Duodenal mucosa (tissue), 2 donors: ENCODE data around the gene FN3K.

Source experiments
- H3K27ac ChIP-seq: one replicate; pipeline ENCODE4 v1.7.0; 2013; ENCODE audit warnings: low read depth, low read length
- H3K27me3 ChIP-seq, 2 donors: one replicate each; pipeline ENCODE4 v1.7.0; 2013; ENCODE audit warnings: low read length in 2 of 2, control low read depth in 1 of 2; ENCODE audit not compliant: insufficient read depth in 2 of 2, control insufficient read depth in 1 of 2
- H3K36me3 ChIP-seq, 2 donors: one replicate each; pipeline ENCODE4 v1.7.0; 2013; ENCODE audit warnings: low read length in 2 of 2, control low read depth in 1 of 2; ENCODE audit not compliant: insufficient read depth in 2 of 2, control insufficient read depth in 1 of 2
- H3K4me1 ChIP-seq, 2 donors: one replicate each; pipeline ENCODE4 v1.7.0; 2013; ENCODE audit warnings: low read length in 2 of 2, control low read depth in 1 of 2; ENCODE audit not compliant: insufficient read depth in 2 of 2, control insufficient read depth in 1 of 2
- H3K4me3 ChIP-seq, 2 donors: one replicate each; pipeline ENCODE4 v1.7.0; 2013; ENCODE audit warnings: low read length in 2 of 2, low read depth in 1 of 2
- H3K9ac ChIP-seq, 2 donors: one replicate each; pipeline ENCODE4 v1.7.0; 2013; ENCODE audit warnings: low read length in 2 of 2, low read depth in 1 of 2
- H3K9me3 ChIP-seq, 2 donors: one replicate each; pipeline ENCODE4 v1.7.0; 2013; ENCODE audit warnings: low read length in 2 of 2, control low read depth in 1 of 2; ENCODE audit not compliant: control insufficient read depth in 1 of 2

FN3K gene

DNA sequence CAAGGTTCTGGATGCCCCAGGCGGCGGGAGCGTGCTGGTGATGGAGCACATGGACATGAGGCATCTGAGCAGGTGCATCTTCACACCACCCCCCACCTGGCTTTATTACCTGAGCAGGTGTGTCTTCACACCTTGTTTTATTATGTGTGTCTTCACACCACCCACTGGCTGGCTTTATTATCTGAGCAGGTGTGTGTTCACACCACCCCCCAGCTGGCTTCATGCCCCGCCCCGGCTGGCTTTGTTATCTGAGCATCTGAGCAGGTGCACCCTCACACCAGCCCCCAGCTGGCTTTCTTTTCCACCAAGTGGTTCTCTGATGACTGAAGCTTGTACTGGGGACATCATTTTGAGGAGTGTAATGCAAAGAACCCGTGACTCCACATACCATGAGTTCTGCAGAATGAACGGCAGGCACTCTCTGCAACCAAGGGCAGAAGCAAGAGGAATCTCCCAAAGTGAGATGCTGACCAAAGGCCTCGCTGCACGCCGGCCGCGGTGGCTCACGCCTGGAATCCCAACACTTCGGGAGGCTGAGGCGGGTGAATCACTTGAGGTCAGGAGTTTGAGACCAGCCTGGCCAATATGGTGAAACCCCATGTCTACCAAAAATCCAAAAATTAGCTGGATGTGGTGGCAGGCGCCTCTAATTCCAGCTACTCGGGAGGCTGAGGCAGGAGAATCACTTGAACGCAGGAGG, 16.3 kb upstream of the FN3K start:
- Histone ChIP-seq H3K27me3 (no peaks in the 10 kb centered on the region), H3K9me3 (no peaks in the 10 kb centered on the region), H3K27ac (no peak overlapping the region), H3K9ac (no peak overlapping the region), H3K36me3 (peaks cover 5 to 34% of the 10 kb centered on the region in 2 donors), H3K4me1 (peaks cover 5 to 21% of the 10 kb centered on the region in 2 donors), H3K4me3 (no peak overlapping the region)

DNA sequence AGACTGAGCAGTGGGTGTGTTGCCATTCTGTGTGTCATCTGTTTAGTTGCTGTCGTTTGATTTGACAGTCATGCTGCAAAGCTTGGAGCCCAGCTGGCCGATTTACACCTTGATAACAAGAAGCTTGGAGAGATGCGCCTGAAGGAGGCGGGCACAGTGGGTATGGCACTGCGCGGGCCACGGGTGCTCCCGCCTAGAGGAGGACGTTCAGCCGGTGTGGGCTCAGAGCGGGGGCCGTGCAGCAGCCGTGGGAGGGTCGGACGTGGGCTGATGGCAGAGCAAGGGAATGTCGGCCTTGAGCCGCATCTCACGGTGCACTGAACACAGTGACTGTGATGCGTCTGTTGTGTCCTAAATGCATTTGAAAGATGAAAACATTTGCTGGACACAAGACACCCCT, 15.2 kb upstream of the FN3K start:
- peaks cover 5 to 34% of the 10 kb centered on the region in 2 donors for H3K36me3 ChIP-seq
- H3K4me3 ChIP-seq = no peak overlapping the region
- peaks cover 5 to 21% of the 10 kb centered on the region in 2 donors for H3K4me1 ChIP-seq
- H3K9me3 ChIP-seq = no peaks in the 10 kb centered on the region
- no peaks in the 10 kb centered on the region for H3K27me3 ChIP-seq
- H3K9ac ChIP-seq = no peak overlapping the region
- H3K27ac ChIP-seq = no peak overlapping the region

DNA sequence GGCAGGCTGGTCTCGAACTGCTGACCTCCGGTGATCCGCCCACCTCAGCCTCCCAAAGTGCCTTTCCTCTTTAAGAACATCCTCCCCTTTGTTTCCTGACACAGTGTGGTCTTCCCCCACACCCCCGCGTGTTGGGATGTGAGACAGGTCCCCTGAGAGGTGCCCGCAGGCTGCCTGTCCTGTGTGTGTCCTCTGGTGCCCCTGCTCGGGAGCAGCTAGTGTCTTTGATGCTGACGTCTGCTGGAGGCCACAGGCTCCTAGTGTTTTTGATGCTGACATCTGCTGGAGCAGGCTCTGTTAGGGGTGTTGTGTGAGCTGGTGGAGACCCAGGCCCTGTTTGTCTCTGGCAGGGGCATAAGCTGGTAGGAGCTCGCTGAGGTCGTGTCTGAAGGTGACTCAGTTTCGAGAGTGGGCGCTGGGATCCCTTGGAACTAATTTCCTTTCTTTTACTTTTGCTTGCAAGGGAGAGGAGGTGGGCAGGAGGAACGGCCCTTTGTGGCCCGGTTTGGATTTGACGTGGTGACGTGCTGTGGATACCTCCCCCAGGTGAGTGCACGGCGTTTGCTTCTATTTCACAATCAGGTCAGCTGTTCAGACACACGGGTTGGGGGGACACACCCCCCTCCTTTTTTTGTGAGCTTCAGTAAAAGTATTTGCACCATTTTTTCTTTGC, 12.9 kb upstream of the FN3K start:
- peaks cover 10 to 49% of the 10 kb centered on the region in 2 donors for H3K36me3 ChIP-seq
- H3K9ac ChIP-seq = no peak overlapping the region
- no peak overlapping the region for H3K4me3 ChIP-seq
- no peaks in the 10 kb centered on the region for H3K9me3 ChIP-seq
- peaks cover 4 to 11% of the 10 kb centered on the region in 2 donors for H3K4me1 ChIP-seq
- H3K27ac ChIP-seq = no peak overlapping the region
- H3K27me3 ChIP-seq = no peaks in the 10 kb centered on the region

DNA sequence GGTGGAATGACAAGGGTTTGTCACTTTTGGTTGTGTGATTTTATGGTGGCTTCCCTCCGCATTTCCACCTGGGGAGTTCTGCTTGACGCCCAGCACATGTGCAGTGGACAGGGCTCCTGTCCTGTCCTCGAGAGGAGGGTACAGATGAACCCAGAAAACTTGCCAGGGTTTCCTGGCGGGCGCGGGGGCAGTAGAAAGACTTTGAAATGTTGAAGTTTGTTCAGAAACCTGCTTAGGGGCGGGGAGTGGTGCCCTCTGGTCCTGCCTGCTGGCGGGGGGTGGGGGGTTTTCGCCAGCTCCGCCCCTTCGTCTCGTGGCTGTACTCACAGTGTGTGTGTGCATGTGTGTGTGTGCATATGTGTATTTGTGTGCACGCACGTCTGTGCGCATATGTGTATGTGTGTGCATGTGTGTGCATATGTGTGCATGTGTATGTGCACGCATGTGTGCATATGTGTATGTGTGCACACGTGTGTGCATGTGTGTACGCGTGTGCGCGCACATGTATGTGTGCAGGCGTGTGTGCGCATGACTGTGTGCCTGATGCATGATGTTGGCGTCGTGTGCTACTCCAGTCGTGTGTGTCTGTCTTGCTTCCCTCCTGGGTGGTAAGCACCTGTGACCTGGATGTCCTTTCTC, 12.1 kb upstream of the FN3K start:
- Histone ChIP-seq H3K9ac (no peak overlapping the region), H3K4me1 (peaks cover 0 to 3% of the 10 kb centered on the region in 2 donors), H3K27me3 (no peaks in the 10 kb centered on the region), H3K27ac (no peak overlapping the region), H3K4me3 (no peak overlapping the region), H3K36me3 (peaks cover 10 to 51% of the 10 kb centered on the region in 2 donors), H3K9me3 (no peaks in the 10 kb centered on the region)

DNA sequence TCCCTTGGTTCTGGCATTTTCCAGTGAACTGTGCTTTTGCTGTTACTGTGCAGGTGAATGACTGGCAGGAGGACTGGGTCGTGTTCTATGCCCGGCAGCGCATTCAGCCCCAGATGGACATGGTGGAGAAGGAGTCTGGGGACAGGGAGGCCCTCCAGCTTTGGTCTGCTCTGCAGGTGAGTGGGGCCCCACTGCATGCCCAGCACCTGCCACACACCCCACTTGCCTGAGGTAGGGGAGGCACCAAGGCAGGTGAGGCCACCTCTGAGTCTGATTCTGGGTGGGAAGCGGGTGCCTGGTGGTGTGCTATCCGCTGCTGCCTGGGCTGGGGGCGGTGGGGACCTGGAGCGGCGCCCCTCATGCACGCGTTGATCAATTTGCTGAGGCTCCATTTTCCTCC, 9.0 kb upstream of the FN3K start:
- Histone ChIP-seq H3K36me3 (peaks cover 10 to 40% of the 10 kb centered on the region in 2 donors), H3K4me3 (no peak overlapping the region), H3K4me1 (no peaks in the 10 kb centered on the region), H3K27me3 (no peaks in the 10 kb centered on the region), H3K9me3 (no peaks in the 10 kb centered on the region), H3K9ac (no peak overlapping the region), H3K27ac (no peak overlapping the region)

DNA sequence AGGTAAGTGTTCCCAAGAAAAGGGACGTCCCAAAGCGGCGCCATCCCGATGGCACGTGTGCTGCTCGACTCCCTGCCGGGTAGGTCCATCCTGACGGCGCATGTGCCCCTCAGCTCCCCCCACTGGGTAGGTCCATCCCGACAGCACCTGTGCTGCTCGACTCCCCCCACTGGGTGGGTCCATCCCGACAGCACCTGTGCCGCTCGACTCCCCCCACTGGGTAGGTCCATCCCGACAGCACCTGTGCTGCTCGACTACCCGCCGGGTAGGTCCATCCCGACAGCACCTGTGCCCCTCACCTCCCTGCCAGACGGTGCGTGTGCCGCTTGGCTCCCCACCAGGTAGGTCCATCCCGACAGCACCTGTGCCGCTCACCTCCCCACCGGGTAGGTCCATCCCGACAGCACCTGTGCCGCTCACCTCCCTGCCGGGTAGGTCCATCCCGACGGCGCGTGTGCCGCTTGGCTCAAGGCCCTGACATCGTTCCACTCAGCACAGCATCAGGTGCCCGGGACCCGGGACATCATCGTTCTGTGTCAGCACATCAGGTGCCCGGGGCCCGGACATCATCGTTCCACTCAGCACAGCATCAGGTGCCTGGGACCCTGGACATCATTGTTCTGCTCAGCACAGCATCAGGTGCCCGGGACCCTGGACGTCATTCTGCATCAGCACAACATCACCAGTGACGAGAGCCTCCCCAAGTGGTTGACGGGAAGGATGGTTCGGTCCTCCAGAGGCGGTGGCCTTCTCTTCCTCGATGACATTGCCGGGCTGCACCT, 5.7 kb upstream of the FN3K start:
- H3K27ac ChIP-seq = no peak overlapping the region
- H3K27me3 ChIP-seq = no peaks in the 10 kb centered on the region
- H3K4me1 ChIP-seq = no peaks in the 10 kb centered on the region
- no peak overlapping the region for H3K4me3 ChIP-seq
- H3K9me3 ChIP-seq = peaks cover 3 to 7% of the 10 kb centered on the region in 2 donors
- peaks cover 5 to 33% of the 10 kb centered on the region in 2 donors for H3K36me3 ChIP-seq
- H3K9ac ChIP-seq = no peak overlapping the region

DNA sequence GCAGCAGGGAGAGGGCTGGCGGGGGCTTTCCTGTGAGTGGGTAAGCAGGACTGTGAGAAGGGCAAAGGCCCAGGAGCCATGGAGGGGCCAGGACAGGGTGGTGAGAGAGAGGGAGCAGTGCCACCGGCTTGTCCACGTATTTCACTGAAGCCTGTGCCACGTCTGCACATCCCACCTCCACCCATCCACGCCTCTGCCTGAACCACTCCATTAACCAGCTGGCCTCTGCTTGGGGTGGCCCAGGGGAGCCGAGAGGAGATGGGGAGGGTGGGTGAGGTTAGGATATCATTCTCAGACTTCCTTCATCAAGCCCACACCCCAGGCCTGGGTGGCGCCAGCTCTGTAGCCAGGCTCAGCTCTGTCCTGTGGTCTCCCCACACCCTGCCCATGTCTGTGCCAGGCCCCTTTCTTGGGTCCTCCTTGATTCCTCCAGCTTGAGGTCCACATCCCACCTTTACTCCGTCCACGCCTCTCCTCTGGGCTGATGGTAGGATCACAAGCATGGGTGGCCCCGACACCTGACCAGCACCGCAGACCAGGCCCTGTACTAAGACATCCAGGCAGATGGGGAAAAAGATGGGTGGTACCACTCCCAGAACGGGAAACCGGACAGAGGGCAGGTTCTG, 3.2 kb upstream of the FN3K start:
- H3K9ac ChIP-seq = no peak overlapping the region
- peaks cover 0 to 5% of the 10 kb centered on the region in 2 donors for H3K4me1 ChIP-seq
- no peak overlapping the region for H3K27ac ChIP-seq
- H3K9me3 ChIP-seq = peaks cover 3 to 7% of the 10 kb centered on the region in 2 donors
- no peaks in the 10 kb centered on the region for H3K27me3 ChIP-seq
- H3K36me3 ChIP-seq = peaks cover 0 to 20% of the 10 kb centered on the region in 2 donors
- H3K4me3 ChIP-seq = no peak overlapping the region

DNA sequence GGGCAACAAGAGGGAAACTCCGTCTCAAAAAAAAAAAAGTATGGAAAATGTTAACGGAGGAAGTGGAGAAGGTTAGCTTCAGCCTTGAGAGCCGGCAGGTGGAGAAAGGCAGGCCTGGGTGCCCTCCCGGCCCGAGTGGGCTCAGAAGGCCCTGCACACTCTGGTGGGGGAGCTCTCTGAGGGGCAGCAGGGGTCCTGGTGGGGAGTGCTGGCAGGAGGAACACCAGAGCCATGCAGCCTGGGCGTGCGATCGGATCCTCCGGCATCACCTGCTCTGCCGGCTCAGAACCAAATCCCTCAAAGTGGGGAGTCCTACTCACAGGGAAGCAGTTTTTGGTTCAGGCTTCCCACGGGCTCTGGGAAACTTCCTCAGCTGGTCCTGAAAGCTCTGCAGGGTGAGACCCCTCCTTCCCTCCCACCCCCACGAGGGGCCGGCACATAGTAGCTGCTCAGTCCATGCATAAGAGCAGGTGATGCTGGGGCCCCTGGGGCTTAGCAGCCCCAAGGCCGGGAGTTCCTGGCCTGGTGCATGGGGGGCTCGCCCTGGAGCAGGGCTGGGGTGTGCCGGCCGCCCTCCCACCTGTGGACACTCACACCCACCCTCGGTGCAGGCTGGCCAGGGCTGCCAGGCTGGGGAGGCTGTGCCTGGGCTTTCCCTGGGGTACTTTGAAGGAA, 1.2 kb downstream of the FN3K start:
- H3K9ac ChIP-seq = peak overlapping the region in 1 of 2 donors; percentile 10
- H3K27ac ChIP-seq = no peak overlapping the region
- peaks cover 7 to 36% of the 10 kb centered on the region in 2 donors for H3K36me3 ChIP-seq
- no peaks in the 10 kb centered on the region for H3K27me3 ChIP-seq
- H3K4me1 ChIP-seq = peaks cover 0 to 5% of the 10 kb centered on the region in 2 donors
- H3K9me3 ChIP-seq = peaks cover 3 to 13% of the 10 kb centered on the region in 2 donors
- H3K4me3 ChIP-seq = peak overlapping the region; percentile 72 to 73
